GM21619 (cell line): Measurements from ENCODE around the gene SLC23A3.

Source experiments
- ATAC-seq: cut with Tn5 transposase; IDR thresholded peaks from one replicate; pipeline ENCODE4 v1.9.1; 2021; ENCODE audit not compliant: unreplicated experiment

The SLC23A3 gene

GRCh38 chr2:219176818-219177551 lies 7.2 kb upstream of the SLC23A3 start, which contains the start of gene CNPPD1:
TSS of gene CNPPD1 (minus strand) at chr2:219176925. CDS start at chr2:219176828, 97 bp downstream.
- ATAC-seq: peak; percentile 67

GRCh38 chr2:219175928-219176817 lies 6.3 kb upstream of the SLC23A3 start:
- peak; percentile 21 for ATAC-seq

GRCh38 chr2:219175486-219175885 lies 5.7 kb upstream of the SLC23A3 start:
- no peak for ATAC-seq

DNA sequence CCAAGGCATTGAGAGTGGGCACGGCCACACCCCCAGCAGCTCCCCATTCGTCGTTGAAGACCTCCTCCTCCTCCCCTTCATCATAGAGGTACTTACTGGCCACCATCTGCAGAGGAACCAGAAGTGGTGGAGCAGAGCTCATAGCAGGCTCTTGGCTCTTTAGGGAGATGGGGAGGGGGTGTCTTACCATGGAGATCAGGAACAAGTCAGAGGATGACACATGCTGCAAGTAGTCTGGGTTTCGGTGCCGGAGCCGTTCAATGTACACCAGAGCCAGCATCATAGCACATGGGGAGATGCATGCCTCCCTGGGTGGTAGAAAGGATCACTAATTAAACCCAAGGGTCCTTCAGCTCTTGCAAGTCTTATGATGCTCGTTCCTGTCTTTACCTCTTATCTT lies 5.0 kb upstream of the SLC23A3 start:
- no peak for ATAC-seq

DNA sequence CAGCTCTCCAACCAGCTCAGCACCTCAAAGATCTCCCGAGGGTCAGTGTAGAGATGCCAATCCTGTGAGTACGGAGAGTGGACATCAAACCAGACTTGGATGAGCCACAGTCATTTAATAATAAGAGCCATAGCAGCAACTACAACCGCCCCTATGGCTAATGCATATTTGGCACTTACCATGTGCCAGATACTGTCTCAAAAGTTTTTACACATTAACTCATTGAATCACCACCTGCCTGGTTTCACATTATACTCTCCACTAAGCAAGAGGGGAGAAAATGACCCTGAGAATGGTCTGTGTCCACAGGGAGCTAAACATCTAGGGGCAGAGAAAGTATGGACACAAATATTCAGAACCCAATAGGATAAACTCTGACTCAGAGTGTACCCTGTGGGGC lies 4.3 kb upstream of the SLC23A3 start:
- ATAC-seq: no peak

DNA sequence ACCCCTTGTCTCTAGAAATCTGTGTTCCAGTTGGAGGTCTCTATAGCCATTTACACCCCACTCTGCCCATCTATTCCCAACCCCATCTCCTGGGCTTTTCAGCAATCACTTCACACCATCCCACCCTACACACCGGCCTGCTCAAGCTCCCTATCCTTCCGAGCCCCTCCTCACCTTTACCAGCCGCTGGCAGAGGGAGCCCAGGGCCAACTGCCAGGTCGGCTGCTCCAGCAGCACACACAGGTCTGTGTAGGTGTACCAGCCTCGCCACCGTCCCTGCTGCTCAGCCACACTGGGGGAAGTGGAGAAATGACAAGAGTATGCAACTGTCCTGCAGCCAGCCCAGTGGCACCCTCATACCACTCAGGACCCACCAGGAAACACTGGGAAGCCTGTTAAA lies 3.3 kb upstream of the SLC23A3 start:
- no peak for ATAC-seq

- ATAC-seq: no peak
Measured at GRCh38 chr2:219172231-219173154, 2.7 kb upstream of the SLC23A3 start.

- no peak for ATAC-seq
Measured at GRCh38 chr2:219171231-219171651, 1.4 kb upstream of the SLC23A3 start.

- no peak for ATAC-seq
Measured at GRCh38 chr2:219168932-219169331, 897 bp downstream of the SLC23A3 start.

- no peak for ATAC-seq
Measured at GRCh38 chr2:219168526-219168925, 1.3 kb downstream of the SLC23A3 start.

DNA sequence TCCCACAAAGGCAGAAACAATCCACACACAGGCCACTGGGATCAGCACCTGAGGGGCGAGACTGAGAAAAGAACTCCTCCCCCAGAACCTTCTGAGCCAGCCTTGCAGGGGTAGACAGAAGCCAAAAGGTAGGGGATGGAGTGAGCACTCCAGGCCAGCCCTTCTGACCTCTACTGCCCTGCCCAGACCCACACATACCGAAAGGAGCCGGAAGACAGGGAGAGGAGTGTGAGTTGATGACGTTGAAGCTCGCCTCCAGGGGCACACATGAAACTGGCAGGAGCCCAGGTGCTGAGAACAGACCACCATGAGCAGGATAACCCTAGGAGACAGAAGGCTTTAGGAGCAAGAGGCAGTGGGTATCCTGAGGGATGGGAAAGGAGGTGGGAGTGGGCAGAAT lies 1.8 kb downstream of the SLC23A3 start:
- ATAC-seq: no peak

- no peak for ATAC-seq
Measured at GRCh38 chr2:219165058-219165911, 4.5 kb downstream of the SLC23A3 start.

DNA sequence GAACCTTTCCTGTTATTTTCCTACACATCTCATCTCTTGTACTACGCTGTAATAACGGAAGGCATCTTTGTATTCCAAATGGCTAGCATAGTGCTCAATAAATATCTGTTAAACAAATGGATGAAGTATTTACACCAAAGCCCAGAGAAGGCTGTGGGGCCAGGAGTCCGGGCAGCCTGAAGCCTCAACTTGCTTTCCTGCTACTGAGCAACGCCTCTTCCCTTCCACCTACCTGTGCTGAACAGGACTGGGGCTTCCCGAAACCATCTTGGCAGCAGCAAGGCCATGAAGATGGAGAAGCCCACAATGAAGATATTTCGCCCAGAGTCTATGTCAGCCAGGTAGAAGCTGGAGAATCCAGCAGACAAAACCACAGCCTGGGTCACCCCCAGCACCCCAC lies 6.7 kb downstream of the SLC23A3 start:
- no peak for ATAC-seq

GRCh38 chr2:219161097-219161496 lies 8.7 kb downstream of the SLC23A3 start:
- no peak for ATAC-seq

DNA sequence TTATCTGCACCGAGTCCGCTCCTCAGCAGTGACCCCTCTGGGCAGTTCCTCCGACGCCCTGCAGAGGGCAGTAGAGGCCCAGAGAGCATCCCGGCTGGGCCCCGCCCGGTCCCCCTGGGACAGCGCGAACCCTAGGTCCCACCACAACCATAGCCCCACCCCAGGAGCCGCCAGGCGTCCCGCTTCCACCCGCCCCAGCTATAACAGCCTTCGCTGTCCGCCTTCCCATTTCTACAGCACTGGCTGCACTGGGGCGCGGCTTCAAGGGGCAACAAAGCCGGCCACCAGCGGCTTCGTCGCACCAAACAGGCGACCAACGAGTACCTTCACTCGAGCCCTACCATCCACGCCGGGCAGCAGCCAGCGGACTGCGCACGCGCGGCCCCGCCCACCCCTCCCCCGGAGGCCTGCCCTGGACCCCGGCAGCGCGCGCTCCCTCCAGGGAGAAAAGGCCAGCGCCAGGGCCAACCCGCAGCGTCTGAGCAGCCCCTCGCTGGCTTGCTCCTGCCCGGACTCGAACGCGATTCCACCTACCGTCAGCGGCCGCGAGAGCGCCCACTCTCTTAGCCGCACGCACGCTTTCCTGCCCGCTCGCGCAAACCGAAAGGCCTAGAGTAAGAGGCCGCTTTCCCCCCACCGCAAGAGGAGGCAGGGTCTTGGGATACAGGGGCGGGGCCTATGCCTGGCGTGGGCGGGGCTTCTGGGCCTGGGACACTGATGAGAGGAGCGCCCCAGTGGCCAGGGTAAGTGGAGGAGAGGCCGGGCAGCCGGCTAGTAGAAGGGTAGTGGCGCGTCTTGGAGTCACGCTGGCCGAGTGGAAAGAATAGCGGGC lies 9.4 kb downstream of the SLC23A3 start, which contains the start of gene NHEJ1:
Gene NHEJ1, minus strand, starts transcription at position 630 of the 832 bp plus-strand sequence. CDS start 2,453 bp downstream, outside the sequence.
- peak; percentile 87 for ATAC-seq

DNA sequence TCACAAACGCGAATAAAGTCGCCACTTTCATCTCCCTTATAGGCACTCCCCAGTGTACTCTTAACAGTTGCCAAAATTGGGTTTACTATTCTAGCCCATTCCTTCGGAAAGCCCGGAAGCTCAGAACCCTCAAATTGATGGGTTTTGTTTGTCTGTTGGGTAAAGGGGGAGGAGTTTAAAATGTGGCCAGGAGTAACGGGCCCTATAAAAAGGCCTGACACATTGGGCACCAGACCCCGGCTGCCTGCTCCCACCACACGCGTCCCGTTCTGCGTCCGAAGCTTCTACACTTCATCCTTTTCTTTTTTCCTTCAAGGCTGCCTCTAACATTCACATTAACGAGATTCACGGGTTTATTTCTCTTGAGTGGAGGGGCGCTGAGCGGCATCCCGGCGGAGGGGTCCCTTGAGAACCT lies 10.1 kb downstream of the SLC23A3 start:
- ATAC-seq: no peak

- ATAC-seq: no peak
Measured at GRCh38 chr2:219158586-219158985, 11.2 kb downstream of the SLC23A3 start.

GRCh38 chr2:219158025-219158424 lies 11.8 kb downstream of the SLC23A3 start:
- no peak for ATAC-seq

DNA sequence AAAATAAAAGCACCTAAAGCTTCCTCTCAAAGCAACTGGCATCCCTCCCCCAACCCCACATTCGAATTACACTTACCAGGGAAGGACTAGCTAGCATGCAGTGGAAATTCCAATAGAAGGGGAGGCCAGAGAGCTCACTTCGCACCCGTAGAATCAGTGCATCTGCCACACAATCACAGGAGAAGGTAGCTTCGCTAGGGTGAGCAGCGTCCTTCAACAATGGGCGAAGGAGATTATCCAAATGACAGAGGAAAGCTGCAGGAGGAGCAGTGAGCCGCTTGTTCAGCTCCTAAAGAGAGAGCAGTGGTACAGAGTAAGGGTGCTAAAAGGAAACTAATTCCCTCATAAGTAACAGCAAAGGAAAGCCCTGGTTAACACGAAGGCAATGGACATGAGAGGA lies 12.4 kb downstream of the SLC23A3 start:
- no peak for ATAC-seq
